ENCODE measurements around the gene ARHGEF11. TPM values are rescaled to one million over a fixed set of nuclear protein-coding genes. Genes with fewer than 3 reads are reported as not detected.
"Not testable (repeated sequence)": the region's sequence is repeated elsewhere in the genome, so short reads cannot be mapped to it uniquely, and the experiment has no call there.

ARHGEF11 gene
- total and polyA plus RNA-seq, 8 donors: 9.1 to 21.0 (median 12.3) TPM

- Histone ChIP-seq H3K27ac (no peak overlapping the region), H3K4me1 (no peaks in the 10 kb centered on the region), H3K9me3 (no peaks in the 10 kb centered on the region), H3K36me3 (no peaks in the 10 kb centered on the region), H3K4me3 (no peak overlapping the region), H3K27me3 (no peaks in the 10 kb centered on the region)
- intact Hi-C loops (cut with DNase I): no loop called here
- ATAC-seq (no peak), DNase-seq (no peak), FAIRE-seq (no peak)
- TF ChIP-seq, protein P1, sequence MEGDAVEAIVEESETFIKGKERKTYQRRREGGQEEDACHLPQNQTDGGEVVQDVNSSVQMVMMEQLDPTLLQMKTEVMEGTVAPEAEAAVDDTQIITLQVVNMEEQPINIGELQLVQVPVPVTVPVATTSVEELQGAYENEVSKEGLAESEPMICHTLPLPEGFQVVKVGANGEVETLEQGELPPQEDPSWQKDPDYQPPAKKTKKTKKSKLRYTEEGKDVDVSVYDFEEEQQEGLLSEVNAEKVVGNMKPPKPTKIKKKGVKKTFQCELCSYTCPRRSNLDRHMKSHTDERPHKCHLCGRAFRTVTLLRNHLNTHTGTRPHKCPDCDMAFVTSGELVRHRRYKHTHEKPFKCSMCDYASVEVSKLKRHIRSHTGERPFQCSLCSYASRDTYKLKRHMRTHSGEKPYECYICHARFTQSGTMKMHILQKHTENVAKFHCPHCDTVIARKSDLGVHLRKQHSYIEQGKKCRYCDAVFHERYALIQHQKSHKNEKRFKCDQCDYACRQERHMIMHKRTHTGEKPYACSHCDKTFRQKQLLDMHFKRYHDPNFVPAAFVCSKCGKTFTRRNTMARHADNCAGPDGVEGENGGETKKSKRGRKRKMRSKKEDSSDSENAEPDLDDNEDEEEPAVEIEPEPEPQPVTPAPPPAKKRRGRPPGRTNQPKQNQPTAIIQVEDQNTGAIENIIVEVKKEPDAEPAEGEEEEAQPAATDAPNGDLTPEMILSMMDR (IDR thresholded peaks at IDR 0.05): no peak
- 43 to 75% methylated on average over 1 of the region's 1 CpG for WGBS, 2 donors
Observed at GRCh38 chr1:157056269-157056668, 10.7 kb upstream of the ARHGEF11 start.

- DNase-seq; H3K4me1 ChIP-seq; H3K36me3 ChIP-seq; H3K9me3 ChIP-seq; intact Hi-C loops (cut with DNase I); H3K4me3 ChIP-seq; H3K27ac ChIP-seq; H3K27me3 ChIP-seq; ATAC-seq; FAIRE-seq: not testable (repeated sequence)
- 81 to 83% methylated on average over 5 of the region's 5 CpGs for WGBS, 2 donors
Observed at GRCh38 chr1:157055729-157056128, 10.2 kb upstream of the ARHGEF11 start.

- Histone ChIP-seq H3K4me3 (no peak overlapping the region), H3K27me3 (no peaks in the 10 kb centered on the region), H3K27ac (no peak overlapping the region), H3K4me1 (no peaks in the 10 kb centered on the region), H3K9me3 (no peaks in the 10 kb centered on the region), H3K36me3 (no peaks in the 10 kb centered on the region)
- ATAC-seq (no peak), FAIRE-seq (no peak), DNase-seq (no peak)
- TF ChIP-seq, protein P1 (IDR thresholded peaks at IDR 0.05): no peak
- 25 to 47% methylated on average over 2 of the region's 2 CpGs for WGBS, 2 donors
- intact Hi-C loops (cut with DNase I): no loop called here
Observed at GRCh38 chr1:157050836-157051235, 5.3 kb upstream of the ARHGEF11 start.

GRCh38 chr1:157047062-157047410 lies 1.5 kb upstream of the ARHGEF11 start:
- Histone ChIP-seq H3K27ac (no peak overlapping the region), H3K4me1 (peaks cover 12 to 23% (median 16%) of the 10 kb centered on the region in 3 donors), H3K9me3 (no peaks in the 10 kb centered on the region), H3K27me3 (no peaks in the 10 kb centered on the region), H3K36me3 (no peaks in the 10 kb centered on the region), H3K4me3 (no peak overlapping the region)
- TF ChIP-seq, protein P1 (IDR thresholded peaks at IDR 0.05): no peak
- WGBS, 2 donors: 21 to 39% methylated on average over 2 of the region's 2 CpGs
- DNase-seq: no peak
- FAIRE-seq: no peak
- ATAC-seq: no peak
- intact Hi-C loops (cut with DNase I): no loop called here

- intact Hi-C loops (cut with DNase I): no loop called here
- FAIRE-seq (no peak), DNase-seq (no peak), ATAC-seq (no peak)
- no peak overlapping the region for H3K27ac ChIP-seq
- no peaks in the 10 kb centered on the region for H3K27me3 ChIP-seq
- no peaks in the 10 kb centered on the region for H3K36me3 ChIP-seq
- TF ChIP-seq, protein P1 (IDR thresholded peaks at IDR 0.05): no peak
- peaks cover 22 to 31% (median 31%) of the 10 kb centered on the region in 3 donors for H3K4me1 ChIP-seq
- H3K4me3 ChIP-seq: peak overlapping the region in 2 of 4 donors; percentile 60 to 70
- WGBS, 2 donors: 30 to 38% methylated on average over 6 of the region's 6 CpGs
- H3K9me3 ChIP-seq: no peaks in the 10 kb centered on the region
Observed at GRCh38 chr1:157044326-157044725, 1.2 kb downstream of the ARHGEF11 start.

Measured in pancreas (tissue), 10 donors.